Stimulated activated CD8-positive, alpha-beta memory T cell treated with anti-CD3 and anti-CD28 coated beads, Interleukin-12 subunit alpha, Interleukin-12 subunit beta, amount 100 ng/mL, for 24 hours (primary cell): ENCODE results near the gene NLGN3.

Source experiments
- DNase-seq: peaks from one replicate; pipeline ENCODE4 v3.0.0-alpha.2; 2020; ENCODE audit errors: extremely low read depth

NLGN3 gene

DNA sequence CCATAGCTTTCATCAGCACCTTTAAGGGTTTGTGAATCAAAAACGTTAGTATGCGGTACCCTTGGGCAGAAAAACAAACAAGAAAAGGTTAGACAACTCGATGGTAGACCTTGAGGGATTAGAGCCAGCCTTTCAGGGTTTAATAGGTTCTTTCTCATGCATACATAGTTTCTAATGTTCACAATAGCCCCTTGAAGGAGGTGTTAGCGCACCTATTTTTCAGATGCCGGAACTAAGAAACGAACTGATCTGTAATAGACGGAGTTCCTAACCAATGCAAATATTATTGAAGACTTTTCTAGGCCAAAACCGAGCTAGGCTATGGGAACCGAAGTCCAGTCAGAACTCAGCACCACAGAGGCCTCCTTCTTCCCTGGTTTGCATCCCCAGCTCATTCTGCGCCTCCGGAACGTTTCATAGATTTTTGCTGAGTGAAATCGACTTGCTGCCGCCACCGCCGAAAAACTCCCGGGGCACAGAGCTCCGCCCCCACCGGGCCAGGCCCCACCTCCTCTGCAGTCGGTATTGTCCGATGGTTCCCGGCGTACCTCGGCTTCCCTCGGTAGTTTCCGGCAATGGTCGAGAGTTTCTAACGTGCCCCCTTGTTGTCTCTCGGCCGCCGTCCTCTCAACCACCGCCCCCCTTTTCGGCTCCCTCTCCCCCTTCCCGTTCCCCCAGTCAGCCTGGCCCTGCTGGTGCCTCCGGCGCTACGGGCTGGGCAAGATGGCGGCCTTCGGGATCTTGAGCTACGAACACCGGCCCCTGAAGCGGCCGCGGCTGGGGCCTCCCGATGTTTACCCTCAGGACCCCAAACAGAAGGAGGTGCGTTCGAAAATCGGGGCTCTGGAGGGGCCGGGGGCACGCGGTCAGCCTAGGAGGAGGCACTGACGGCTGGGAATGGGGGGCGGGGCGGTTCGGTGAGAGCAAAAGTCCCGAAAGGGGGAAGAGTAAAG is 26.3 kb upstream of the NLGN3 start, which contains the start of gene MED12:
Gene MED12, plus strand, starts transcription at position 565 of the 953 bp plus-strand sequence. Its CDS starts 159 bp downstream, at position 724.
- DNase-seq: peak; percentile 63

DNA sequence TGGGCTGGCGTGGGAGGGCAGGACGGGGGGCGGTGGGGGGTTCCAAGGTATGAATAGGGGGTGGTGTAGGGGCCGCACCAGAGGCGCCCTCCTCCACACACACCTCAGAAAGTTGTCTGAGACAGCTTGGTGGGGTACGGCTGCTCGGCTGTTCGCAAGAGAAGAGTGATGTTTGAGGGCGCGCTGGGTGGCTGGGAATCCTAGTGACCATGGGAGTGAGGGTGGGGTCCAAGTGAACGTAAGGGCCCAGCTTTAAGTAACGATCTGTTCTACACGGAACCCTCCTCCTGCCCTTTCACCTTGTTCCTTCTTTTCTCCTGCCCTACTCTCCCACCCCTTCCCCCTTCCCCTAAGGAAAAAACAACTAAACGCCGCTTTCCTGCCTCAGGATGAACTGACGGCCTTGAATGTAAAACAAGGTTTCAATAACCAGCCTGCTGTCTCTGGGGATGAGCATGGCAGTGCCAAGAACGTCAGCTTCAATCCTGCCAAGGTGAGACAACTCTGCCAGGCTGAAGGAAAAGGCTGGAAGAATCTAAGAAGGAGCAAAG is 25.6 kb upstream of the NLGN3 start:
- DNase-seq: no peak

DNA sequence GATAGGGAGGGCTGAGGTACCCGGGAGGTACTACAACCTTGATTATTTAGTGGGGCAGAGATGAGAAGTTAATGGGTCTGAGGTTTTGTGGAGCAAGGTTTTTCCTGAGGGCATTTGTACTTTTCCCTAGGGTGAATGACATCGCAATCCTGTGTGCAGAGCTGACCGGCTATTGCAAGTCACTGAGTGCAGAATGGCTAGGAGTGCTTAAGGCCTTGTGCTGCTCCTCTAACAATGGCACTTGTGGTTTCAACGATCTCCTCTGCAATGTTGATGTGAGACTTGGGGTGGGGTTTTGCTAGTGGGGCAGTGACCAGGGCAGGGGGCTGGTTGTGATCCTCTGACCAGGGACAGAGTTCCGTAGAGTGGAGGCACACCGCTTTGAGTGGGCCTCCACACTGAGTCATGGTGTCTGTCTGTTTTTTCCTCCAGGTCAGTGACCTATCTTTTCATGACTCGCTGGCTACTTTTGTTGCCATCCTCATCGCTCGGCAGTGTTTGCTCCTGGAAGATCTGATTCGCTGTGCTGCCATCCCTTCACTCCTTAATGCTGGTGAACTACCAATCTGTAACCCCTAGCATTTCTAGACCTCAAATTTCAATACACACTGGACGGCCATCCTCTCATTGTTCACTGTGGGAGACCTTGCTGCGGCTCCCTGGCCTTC is 16.3 kb upstream of the NLGN3 start:
- DNase-seq: no peak

- DNase-seq: no peak
Observed at GRCh38 chrX:71128915-71129765, 15.5 kb upstream of the NLGN3 start.

DNA sequence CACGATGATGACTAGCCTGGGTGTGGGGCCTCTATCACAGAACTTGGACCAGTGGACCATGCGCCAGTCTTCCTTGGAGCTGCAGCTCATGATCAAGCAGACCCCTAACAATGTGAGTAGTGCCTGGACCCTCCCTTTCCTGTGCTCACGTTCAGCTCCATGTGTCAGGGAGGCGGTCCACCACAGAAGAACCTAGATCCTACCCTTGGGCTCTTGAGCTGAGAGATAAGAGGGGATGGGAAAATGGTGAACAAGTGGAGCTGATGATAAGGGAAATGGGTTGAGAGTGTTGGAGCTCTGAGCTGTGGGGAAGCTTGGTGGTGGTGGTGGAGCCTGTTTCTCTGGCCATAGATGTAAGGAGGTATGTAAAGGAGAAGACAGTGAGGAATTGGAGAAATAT is 13.1 kb upstream of the NLGN3 start:
- no peak for DNase-seq

DNA sequence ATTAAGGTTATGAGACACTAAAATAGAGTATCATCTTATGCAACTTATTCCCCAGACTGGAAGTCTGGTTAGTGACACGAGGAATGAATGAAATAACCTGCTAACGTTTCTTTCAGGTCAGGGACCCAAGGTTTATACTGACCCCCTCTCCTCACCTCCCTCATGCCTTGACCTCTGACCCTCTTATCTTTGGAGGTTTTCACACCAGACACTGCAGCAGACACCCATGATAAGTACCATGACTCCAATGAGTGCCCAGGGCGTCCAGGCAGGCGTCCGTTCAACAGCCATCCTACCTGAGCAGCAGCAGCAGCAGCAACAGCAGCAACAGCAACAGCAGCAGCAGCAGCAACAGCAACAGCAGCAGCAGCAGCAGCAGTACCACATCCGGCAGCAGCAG is 4.2 kb upstream of the NLGN3 start:
- no peak for DNase-seq

DNA sequence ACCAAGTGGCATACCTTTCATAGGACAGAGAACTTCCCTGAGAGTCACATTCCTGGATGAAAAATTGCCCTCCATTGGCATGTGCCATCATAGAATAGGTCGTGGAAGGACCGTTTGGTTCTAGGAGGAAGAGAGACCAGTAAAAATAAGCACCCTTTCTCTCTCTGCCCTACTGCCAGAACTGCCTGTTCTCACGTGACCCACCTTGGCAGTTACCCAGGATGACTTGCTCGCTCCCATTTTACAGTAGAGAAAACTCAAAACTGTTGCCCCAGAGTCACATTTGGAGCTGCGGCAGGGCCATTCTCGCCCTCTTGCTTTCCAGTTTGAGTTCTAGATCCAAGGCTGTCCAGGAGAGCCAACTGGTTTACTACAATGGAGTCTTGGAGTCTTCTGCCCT is 1.1 kb upstream of the NLGN3 start:
- DNase-seq: no peak

DNA sequence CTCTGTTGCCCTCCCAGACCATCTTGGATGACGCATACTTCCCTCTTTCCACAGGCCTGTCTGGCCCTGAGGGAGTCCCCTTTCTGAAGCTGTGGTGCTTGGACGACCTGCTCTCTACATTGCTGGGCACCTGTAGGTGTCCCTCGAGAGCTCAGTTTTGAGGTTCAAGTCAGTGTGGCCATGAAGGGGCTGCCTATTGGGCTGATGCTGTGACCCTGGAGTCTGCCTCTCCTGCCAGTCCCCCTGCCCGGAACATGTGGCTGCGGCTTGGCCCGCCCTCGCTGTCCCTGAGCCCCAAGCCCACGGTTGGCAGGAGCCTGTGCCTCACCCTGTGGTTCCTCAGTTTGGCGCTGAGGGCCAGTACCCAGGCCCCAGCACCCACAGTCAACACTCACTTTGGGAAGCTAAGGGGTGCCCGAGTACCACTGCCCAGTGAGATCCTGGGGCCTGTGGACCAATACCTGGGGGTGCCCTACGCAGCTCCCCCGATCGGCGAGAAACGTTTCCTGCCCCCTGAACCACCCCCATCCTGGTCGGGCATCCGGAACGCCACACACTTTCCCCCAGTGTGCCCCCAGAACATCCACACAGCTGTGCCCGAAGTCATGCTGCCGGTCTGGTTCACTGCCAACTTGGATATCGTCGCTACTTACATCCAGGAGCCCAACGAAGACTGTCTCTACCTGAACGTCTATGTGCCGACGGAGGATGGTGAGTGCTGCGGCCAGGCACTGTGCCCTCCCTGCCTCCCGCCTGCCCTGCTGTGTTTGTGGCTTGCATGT is 3.0 kb downstream of the NLGN3 start:
- no peak for DNase-seq

DNA sequence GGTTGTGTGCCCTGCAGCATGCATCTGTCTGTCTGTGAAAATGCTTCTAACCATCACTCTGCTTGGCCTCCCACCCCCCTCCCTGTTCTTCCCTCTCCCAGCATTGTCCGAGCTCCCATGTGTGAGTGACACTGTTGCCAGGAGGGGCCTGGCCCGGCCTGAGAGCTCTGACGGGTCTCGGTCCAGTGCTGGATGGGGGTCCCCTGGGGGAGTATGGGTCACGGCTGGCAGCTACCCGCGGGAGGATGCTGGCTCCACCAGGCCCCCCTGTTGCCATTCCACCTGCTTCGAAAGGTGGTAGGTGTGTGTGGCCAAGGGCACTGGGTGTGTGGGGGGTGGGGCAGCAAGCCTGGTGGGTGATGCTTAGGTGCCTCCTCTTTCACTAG is 3.6 kb downstream of the NLGN3 start:
- DNase-seq: no peak

DNA sequence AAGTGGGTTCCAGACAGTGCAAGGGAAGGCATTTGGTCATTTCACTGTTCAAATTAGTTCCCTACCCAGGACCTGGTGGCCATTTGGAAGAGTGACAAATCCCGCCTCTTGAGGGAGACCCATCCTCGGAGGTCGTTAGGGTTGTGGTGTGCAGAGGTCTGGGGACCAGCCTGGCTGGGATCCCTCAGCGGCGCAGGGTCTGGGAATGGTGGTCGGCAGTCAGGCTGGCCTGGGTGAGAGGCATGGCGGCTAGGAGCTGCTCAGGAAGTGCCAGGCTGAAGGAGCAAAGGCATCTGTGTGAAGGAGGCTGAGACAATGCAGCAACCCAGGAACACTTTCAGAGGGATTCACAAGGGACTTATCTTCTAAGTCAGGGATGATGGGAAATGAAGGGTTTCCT is 6.7 kb downstream of the NLGN3 start:
- no peak for DNase-seq

GRCh38 chrX:71154196-71154595 is 9.6 kb downstream of the NLGN3 start:
- no peak for DNase-seq

- DNase-seq: no peak
Observed at GRCh38 chrX:71154641-71155040, 10.0 kb downstream of the NLGN3 start.

DNA sequence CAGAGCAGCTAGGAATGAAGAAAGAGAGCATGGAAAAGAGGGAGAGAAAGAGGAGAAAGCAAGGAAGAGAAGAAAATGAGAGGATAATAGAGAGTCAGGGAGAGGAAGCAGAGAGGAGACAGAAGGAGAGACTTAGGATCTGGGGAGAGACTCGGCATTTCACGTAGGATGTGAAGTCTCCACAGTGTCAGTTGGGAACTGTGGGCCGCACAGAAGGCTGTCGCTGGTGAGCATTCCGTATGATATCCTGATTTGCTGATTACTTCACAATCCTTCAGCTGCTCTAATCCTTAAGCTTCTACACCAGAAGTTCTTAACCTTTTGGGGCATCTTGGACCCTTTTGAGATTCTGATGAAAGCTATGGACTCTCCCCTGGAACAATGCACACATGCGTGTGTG is 14.0 kb downstream of the NLGN3 start:
- DNase-seq: no peak

GRCh38 chrX:71159335-71159734 is 14.7 kb downstream of the NLGN3 start:
- DNase-seq: no peak

GRCh38 chrX:71160475-71160874 is 15.8 kb downstream of the NLGN3 start:
- DNase-seq: no peak

DNA sequence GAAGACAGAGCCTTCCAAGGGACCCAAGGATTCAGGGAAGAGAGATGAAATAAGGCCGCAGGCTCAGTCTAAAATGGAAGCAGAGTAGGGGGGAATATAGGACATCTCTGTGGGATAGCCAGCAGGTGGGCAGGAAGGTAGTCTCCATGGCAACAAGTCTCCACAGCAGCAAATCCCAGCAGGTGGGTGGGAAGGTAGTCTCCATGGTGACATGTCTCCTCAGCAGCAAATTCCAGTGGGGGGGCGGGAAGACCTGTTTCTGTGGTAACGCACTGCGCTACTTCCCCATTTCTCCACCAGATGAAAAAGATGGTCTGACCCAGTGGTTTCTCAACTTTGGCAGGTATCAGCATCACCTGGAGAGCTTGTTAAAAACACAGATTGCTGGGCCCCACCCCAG is 18.3 kb downstream of the NLGN3 start:
- no peak for DNase-seq

GRCh38 chrX:71164071-71164470 is 19.4 kb downstream of the NLGN3 start:
- DNase-seq: no peak

DNA sequence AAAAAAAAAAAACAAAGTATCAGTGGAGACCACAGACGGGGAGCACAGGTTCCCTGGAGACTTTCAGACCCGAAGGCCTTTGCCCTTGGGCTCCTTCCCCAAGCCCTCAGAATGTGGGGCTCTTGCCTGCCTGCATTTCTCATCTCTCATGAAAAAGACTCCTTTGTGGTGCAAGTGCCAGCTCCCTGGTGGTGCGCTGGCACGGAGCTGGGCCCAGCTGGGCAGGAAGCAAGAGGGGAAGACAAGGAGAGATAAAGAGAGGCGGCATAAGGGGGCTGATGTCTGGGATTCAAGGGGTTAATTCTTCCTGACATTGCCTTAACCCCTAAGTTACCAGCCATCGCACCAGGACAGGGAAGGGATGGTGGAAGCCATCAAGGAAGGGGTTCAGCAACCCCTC is 21.8 kb downstream of the NLGN3 start:
- no peak for DNase-seq

GRCh38 chrX:71167031-71167781 is 22.6 kb downstream of the NLGN3 start:
- DNase-seq: no peak

- no peak for DNase-seq
Observed at GRCh38 chrX:71168134-71168533, 23.5 kb downstream of the NLGN3 start.
